Suprapubic skin (tissue), 4 donors: ENCODE data around the gene NR3C2. TPM values are rescaled to one million over a fixed set of nuclear protein-coding genes. Genes with fewer than 3 reads are reported as not detected.

Source experiments
- DNase-seq, 2 donors: peaks; one replicate each; pipeline ENCODE4 v3.0.0-alpha.2; 2019; ENCODE audit warnings: low spot score in 2 of 2
- H3K27ac ChIP-seq: fragments of 200-600 bp; sonication (generic); one replicate; pipeline ENCODE4 v1.5.1; 2019
- H3K27me3 ChIP-seq: fragments of 200-600 bp; sonication (generic); one replicate; pipeline ENCODE4 v1.5.1; 2019
- H3K36me3 ChIP-seq: fragments of 200-600 bp; sonication (generic); one replicate; pipeline ENCODE4 v1.5.1; 2019
- H3K4me1 ChIP-seq: fragments of 200-600 bp; sonication (generic); one replicate; pipeline ENCODE4 v1.5.1; 2019
- H3K4me3 ChIP-seq: fragments of 200-600 bp; sonication (generic); one replicate; pipeline ENCODE4 v1.5.1; 2019; ENCODE audit warnings: mild to moderate bottlenecking
- H3K9me3 ChIP-seq: fragments of 200-600 bp; sonication (generic); one replicate; pipeline ENCODE4 v1.5.1; 2019
- CTCF ChIP-seq, 2 donors: fragments of 200-600 bp in 1 of 2; fragments of 450-650 bp in 1 of 2; sonication (generic) in 1 of 2; IDR thresholded peaks; one replicate each; pipeline ENCODE4 v1.5.1; 2016 to 2019; ENCODE audit warnings: antibody characterized with exemption in 2 of 2, mild to moderate bottlenecking in 1 of 2, moderate library complexity in 1 of 2
- EP300 ChIP-seq: sonication (generic); formaldehyde crosslinking; IDR thresholded peaks from one replicate; pipeline ENCODE4 v1.6.1; 2017; ENCODE audit warnings: antibody characterized with exemption
- POLR2A ChIP-seq, 2 donors: fragments of 450-650 bp; IDR thresholded peaks; one replicate each; pipeline ENCODE4 v1.6.1; 2017; ENCODE audit warnings: antibody characterized with exemption in 2 of 2, mild to moderate bottlenecking in 2 of 2, moderate library complexity in 2 of 2
- POLR2AphosphoS5 ChIP-seq, 3 donors: sonication (generic); formaldehyde crosslinking; IDR thresholded peaks; one replicate each; pipeline ENCODE4 v1.6.1; 2017; ENCODE audit warnings: antibody characterized with exemption in 3 of 3
- WGBS: methylation state at CpG from one replicate; pipeline ENCODE4 v1.1.5; 2018; 5-methylcytosine and 5-hydroxymethylcytosine counted together
- total RNA-seq, 4 donors: library from RNA; depleted of rRNA; stranded (reverse); fragments of >200 nt; gene quantifications; one replicate each; pipeline ENCODE4 v1.1.0, GENCODE V29; 2016

Gene NR3C2
- total RNA-seq, 4 donors from 2014 or later: 7.3 to 12.1 (median 11.0) TPM

DNA sequence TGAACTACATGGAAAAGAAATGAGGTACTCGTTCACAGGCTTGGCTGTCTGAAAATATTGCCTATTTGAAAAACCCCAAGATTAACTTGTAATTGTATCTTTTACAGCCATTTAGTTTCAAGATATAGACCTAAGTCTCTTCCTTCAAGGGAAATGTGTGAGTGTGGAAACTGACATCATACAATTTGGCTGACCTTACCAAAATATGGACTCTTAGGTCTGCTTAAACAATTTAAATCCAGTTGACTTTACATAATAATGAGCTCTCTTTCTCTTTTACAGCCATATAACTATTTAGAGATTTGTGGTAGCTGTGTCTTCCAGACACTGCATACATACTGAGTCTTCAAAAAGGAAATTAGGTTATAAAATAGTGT lies 186.9 kb downstream of the NR3C2 start:
- WGBS: 76% methylated on average over 1 of the region's 1 CpG
- Histone ChIP-seq H3K4me3 (no peak overlapping the region), H3K9me3 (no peaks in the 10 kb centered on the region), H3K27ac (no peak overlapping the region), H3K4me1 (peaks cover 2% of the 10 kb centered on the region), H3K27me3 (no peaks in the 10 kb centered on the region), H3K36me3 (no peaks in the 10 kb centered on the region)
- no peak for TF ChIP-seq CTCF (IDR thresholded peaks at IDR 0.05)
- TF ChIP-seq POLR2A (IDR thresholded peaks at IDR 0.05): no peak
- no peak for TF ChIP-seq POLR2AphosphoS5 (IDR thresholded peaks at IDR 0.05)
- TF ChIP-seq EP300: no peak
- no peak for DNase-seq

DNA sequence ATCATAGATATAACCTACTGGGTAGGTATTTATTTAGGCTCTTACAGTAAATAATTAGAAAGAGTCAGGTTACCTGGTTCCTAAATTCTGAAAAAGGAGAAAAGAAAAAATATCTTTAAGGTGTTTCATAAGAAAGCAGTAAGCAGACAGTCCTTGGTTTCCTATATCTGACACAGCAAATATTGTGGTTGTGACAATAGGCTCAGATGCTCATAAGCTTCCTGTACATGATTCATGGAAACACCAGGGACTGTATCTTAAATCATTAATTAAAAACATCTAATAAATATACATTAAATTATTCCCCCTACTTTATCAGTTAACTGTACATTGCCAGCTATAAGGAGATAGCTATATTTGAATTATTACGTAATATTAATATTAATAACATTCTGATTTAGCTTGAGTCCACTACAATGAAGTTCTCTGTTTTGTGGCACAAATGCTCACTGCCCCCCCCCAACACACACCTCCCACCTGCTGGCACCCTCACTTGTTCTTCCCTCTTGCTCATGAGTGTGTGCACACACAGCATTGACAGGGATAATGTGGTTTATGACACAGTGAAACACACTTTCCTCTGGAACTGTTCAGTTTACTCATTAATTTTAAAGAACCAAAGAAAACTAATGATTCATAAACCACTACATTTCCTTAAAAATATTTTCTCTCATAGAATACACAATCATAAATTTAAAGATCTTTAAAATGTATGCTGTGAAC lies 187.4 kb downstream of the NR3C2 start:
- no peak for DNase-seq
- no peaks in the 10 kb centered on the region for H3K36me3 ChIP-seq
- 100% methylated on average over 1 of the region's 1 CpG for WGBS

DNA sequence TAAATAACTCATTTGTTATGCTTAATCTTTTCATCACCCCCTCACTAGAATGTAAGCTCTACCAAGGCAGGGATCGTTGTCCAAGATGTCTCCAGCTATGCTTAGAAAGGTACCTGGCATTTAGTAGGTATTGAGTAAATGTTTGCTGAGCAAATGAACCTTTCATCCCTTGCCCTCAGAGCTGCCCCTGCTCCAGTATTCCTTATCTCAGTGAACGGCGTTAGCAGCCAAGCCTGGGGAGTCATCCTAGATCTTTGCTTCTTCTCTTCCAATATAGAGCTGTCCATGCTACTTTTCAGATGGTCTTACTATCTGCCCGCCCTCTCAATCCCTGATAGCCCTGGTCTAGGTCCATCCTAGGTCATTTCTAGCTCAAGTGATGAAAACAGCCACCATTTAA lies 188.4 kb downstream of the NR3C2 start:
- DNase-seq: no peak
- no peaks in the 10 kb centered on the region for H3K27me3 ChIP-seq
- no peak for TF ChIP-seq POLR2AphosphoS5 (IDR thresholded peaks at IDR 0.05)
- no peak for TF ChIP-seq CTCF (IDR thresholded peaks at IDR 0.05)
- no peak for TF ChIP-seq POLR2A (IDR thresholded peaks at IDR 0.05)
- TF ChIP-seq EP300: no peak

More for the DNA sequence above, 187.4 kb downstream of the NR3C2 start:
- no peak for TF ChIP-seq CTCF (IDR thresholded peaks at IDR 0.05)
- no peak for TF ChIP-seq POLR2AphosphoS5 (IDR thresholded peaks at IDR 0.05)
- TF ChIP-seq POLR2A (IDR thresholded peaks at IDR 0.05): no peak
- no peak for TF ChIP-seq EP300
- H3K9me3 ChIP-seq: no peaks in the 10 kb centered on the region
- H3K4me1 ChIP-seq: peaks cover 2% of the 10 kb centered on the region
- H3K4me3 ChIP-seq: no peak overlapping the region
- no peaks in the 10 kb centered on the region for H3K27me3 ChIP-seq
- no peak overlapping the region for H3K27ac ChIP-seq

GRCh38 chr4:148248824-148249223 lies 193.4 kb downstream of the NR3C2 start:
- 77% methylated on average over 4 of the region's 4 CpGs for WGBS
- Histone ChIP-seq H3K27me3 (no peaks in the 10 kb centered on the region), H3K36me3 (no peaks in the 10 kb centered on the region), H3K27ac (no peak overlapping the region), H3K9me3 (no peaks in the 10 kb centered on the region), H3K4me1 (peaks cover 5% of the 10 kb centered on the region), H3K4me3 (no peak overlapping the region)
- DNase-seq: no peak
- no peak for TF ChIP-seq CTCF (IDR thresholded peaks at IDR 0.05)
- no peak for TF ChIP-seq POLR2AphosphoS5 (IDR thresholded peaks at IDR 0.05)

More for the DNA sequence above, 188.4 kb downstream of the NR3C2 start:
- Histone ChIP-seq H3K4me3 (no peak overlapping the region), H3K27ac (no peak overlapping the region), H3K36me3 (no peaks in the 10 kb centered on the region), H3K4me1 (peaks cover 2% of the 10 kb centered on the region), H3K9me3 (no peaks in the 10 kb centered on the region)
- WGBS: 99% methylated on average over 4 of the region's 4 CpGs

DNA sequence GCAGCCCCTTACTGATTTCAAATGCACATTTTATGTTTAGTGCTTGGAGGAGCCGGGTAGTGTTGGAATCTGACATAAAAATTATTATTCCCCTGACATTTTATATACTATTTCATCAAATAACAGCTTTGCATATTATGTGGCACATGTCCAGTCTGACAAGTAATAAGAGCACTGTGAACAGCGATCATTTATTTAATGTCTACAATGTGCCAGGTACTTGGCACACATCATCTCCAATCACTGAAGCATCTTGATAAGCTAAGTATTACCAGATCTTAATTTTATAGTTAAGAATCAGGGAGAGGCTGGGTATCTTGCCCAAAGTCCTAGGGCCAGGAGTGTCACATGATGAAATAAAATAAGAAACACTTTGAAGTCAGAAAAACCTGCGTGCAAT lies 197.2 kb downstream of the NR3C2 start:
- no peak for TF ChIP-seq EP300
- no peak for TF ChIP-seq POLR2AphosphoS5 (IDR thresholded peaks at IDR 0.05)
- no peak for TF ChIP-seq POLR2A (IDR thresholded peaks at IDR 0.05)
- no peak for TF ChIP-seq CTCF (IDR thresholded peaks at IDR 0.05)
- Histone ChIP-seq H3K36me3 (no peaks in the 10 kb centered on the region), H3K27me3 (no peaks in the 10 kb centered on the region), H3K9me3 (no peaks in the 10 kb centered on the region), H3K27ac (no peak overlapping the region), H3K4me1 (peaks cover 5% of the 10 kb centered on the region), H3K4me3 (no peak overlapping the region)
- no peak for DNase-seq
- WGBS: 56% methylated on average over 3 of the region's 3 CpGs
